NCI-H1092 (cell line): ENCODE measurements around the gene KCNT1.

ENCODE experiments used
- DNase-seq: peaks from one replicate; lab custom pipeline; 2025; lab: John Stamatoyannopoulos, UW

The KCNT1 gene

DNA sequence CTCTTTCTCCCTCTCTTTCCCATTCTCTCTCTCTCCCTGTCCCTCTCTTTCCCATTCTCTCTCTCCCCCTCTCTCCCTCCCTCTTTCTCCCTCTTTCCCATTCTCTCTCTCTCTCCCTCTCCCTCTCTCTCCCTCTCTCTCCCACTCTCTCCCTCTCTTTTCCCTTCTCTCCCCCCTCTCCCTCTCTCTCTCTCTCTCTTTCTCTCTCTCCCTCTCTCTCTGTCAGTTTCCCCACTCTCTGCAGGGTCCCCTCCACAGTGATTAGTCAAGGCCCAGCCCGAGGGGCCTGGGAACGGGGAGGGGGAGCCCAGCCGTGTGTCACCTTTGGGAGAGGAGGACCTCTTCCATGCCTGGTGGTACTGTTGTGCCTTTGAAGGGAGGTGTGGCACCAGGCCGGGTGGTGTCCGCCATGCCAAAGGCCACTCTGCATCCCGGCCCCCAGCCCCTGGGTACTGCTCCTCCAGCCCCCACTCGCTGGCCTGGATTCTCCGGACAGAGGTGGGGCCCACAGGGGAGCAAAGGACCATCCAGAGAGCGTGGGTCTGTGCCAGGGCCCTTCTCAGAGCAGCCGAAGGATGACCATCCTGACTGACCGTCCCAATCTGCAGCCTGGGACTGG lies 25.4 kb downstream of the KCNT1 start:
- no peak for DNase-seq

GRCh38 chr9:135728436-135729110 lies 26.6 kb downstream of the KCNT1 start:
- DNase-seq = no peak

GRCh38 chr9:135729480-135729879 lies 27.5 kb downstream of the KCNT1 start:
- DNase-seq = no peak

GRCh38 chr9:135731454-135731853 lies 29.5 kb downstream of the KCNT1 start:
- DNase-seq = no peak

DNA sequence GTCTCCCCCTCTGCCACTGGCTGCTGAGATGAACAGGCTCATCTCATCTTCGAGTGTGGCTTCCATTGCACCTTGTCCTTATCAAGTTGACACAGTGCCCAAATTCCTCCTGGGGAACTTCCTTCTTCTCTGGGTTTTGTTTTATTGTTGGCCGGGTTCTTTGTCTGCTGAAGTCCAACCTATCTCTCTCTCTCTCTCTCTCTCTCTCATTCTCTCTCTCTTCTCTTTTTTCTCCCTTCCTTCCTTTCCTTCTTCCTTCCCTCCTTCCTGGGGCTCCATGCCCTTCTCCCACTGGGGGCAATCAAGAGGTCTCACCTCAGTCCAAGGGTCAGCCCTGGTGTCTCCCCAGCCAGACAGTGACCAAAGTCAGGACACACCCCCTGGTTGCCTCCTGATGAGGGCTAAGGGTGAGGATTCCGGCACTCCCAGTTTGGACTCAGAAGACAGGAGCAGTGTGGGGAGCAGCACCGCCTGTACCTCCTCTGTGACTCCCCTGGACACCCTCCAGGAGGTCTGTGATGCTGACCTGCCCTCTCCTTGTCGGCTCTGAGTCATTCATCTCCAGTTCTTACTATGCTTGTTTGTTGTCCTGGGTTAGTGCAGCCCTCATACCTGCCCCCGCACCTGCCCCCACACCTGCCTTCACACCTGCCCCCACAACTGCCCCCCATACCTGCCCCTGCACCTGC lies 30.7 kb downstream of the KCNT1 start:
- DNase-seq = no peak

DNA sequence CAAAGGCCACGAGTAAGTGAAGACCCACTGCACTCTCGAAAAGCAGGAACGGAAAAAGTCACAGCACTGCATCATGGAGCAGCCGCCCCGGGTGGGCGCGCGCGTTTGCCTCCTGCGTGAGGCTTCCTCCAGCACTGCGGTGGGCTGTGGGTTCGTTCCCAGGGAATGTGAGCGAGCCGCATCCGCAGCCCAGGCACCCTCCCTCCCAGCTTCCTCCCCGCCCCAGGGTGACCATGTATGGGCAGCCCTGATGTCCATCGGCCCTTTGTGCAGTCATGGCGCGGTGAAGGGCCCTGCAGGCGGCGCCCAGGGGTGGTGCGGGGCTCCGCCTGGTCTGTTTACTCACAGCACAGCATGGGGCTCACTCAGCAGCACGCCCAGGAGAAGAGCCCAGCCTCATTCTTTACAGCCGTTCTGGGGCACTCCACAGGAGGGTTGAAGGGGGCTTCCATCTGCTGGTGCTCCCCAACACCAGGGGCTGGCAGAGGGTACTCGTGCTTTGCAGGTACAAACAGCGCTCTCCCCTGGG lies 32.7 kb downstream of the KCNT1 start:
- no peak for DNase-seq

DNA sequence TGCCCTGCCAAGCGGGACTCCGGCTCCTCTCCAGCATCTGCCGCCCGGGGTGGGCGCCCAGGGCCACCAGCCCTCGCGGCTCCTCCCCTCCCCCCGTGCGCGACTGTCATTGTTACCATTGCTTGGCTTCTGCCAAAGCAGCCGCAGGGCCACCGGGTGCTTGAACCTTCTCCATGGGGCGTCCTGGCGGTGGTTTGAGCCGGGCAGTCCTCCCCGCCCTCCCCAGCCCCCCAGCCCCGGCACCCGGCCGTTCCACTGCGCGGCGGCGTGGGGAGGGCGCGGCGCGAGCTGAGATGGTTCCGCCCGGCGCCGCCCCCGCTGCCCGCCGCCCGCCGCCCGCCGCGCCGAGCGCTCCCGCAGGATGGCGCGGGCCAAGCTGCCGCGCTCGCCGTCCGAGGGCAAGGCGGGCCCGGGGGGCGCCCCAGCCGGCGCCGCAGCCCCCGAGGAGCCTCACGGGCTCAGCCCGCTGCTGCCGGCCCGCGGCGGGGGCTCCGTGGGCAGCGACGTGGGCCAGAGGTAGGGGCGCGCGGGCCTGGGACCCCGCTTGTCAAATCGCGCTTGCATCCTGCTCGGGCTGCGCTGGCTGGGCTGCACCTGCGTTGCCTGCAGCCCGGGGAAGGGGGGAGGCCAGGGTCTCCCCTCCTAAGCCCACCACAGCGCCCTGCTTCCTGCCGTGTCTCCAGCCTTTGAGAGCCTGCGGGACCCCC lies 34.4 kb downstream of the KCNT1 start:
- no peak for DNase-seq

GRCh38 chr9:135736979-135737839 lies 35.2 kb downstream of the KCNT1 start:
- no peak for DNase-seq

- DNase-seq = no peak
These were observed 36.0 kb downstream of the KCNT1 start for GRCh38 chr9:135737840-135738521.

DNA sequence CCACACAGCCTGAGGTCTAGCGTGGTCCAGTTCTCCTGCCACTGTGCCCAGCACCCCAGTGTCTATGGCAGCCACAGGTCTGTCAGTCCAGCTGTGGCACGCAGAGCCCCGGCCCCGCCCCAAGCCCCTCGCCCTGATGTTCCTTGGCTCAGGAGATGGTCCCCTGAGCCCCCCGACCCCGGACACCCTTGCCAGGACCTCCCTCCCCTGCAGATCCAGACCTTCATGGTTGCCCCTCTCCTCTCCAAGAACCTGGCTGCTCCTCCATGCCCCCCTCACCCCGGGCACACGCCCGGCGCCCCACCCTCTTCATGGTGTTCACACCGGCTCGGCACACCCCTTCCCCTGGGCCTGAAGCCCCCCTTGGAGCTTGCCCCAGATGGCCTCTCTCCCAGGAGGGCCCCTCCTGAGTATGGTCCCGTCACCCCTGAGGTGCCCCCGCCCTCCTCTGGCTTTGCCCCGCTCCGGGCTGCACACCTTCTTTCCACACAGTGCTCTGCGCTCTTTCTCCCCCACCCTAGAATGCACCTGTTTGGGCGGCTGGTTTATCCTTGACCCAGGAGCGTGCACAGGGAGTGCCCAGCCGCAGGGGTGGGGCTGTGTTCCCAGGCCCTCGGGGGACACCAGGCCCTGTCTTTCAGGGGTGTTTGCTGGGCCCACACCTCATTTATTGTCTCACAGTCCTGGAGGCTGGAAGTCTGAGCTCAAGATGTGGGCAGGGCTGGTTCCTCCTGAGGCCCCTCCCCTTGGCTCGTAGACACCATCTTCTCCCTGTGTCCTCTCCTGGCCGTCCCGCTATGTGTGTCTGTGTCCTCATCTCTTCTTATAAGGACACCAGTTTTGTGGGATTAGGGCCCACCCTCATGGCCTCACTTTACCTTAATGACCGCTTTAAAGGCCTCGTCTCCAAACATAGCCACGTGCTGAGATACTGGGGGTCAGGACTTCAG lies 37.6 kb downstream of the KCNT1 start:
- no peak for DNase-seq

DNA sequence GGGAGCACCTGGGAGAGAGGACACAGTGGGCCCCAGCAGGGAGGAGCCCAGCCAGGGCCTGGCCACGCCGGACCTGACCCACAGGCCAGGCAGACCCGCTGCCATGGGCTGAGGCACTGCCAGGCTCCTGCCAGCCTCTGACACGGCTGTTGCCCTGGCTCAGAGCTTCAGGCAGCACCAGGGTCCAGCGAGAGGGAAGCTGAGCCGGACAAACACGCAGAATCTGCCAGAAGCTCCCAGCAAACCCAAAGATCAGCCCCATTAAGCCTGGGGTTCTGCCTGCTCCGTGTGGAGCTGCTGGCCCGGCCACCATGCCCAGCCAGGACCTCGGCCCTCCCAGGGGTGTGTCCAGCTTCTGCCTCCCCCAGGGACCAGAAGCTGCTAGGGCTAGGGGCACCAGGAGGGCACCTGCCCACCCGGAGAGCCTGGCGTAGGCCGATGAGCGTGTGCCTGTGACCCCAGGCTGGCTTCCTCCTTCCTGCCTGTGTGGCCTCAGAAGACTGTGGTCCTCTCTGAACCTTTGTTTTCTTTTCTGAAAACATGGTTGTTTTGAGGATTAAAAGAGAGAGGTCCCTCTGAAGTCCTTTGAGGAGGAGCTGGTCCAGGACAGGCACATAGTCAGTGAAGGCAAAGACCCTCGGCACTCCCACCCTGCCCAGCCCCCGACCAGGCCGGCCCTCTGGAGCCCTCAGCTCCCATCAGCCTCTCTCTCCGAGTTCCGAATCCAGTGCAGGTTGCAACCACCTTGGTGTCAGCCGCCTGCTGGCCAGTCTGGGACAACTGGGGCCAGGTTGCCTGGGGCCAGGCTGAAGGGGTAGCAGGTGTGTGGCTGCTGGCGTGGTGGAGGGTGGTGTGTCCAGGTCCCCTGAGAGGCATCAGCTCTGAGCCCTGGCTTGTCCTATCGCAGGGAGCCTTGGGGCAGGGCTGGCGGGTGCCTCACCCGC lies 39.6 kb downstream of the KCNT1 start:
- no peak for DNase-seq

GRCh38 chr9:135743021-135743420 lies 41.0 kb downstream of the KCNT1 start:
- no peak for DNase-seq

- DNase-seq = no peak
These were observed 41.8 kb downstream of the KCNT1 start for GRCh38 chr9:135743546-135744332.

GRCh38 chr9:135744333-135745070 lies 42.5 kb downstream of the KCNT1 start:
- no peak for DNase-seq

GRCh38 chr9:135745189-135745588 lies 43.2 kb downstream of the KCNT1 start:
- no peak for DNase-seq

DNA sequence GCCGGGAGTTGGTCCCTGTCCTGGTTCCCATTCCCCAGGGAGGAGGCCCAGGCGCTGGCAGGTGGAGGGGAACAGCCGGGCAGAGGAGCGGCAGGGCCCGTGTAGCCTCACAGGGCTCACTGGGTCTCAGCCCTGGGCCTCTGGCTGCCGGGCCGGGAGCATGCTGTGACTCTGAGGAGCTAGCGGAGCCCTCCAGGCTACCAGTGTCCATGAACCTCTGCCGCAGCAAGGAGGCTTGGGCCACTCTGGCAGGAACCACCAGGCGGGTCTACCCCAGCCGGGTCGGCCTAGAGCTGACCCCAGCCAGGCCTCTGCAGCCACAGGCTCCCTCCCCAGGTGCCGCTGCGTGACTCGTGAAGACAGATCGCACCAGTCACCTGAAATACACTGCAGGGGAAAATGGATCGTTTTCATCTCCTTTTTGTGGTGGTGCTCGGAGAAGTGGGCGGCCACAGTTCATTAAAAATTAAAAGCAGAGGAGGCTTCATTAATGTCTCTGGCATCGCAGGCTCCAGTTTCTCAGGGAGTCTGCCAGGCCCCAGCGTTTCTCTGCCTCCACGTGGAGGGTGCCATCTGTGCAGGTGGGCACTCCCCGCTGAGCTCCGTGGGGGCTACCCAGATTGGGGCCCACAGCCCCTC lies 43.8 kb downstream of the KCNT1 start:
- DNase-seq = no peak

- no peak for DNase-seq
These were observed 44.6 kb downstream of the KCNT1 start for GRCh38 chr9:135746565-135746964.
